HCT116 (cell line): ENCODE measurements around the gene KRTAP17-1. TPM values are rescaled to one million over a fixed set of nuclear protein-coding genes. Genes with fewer than 3 reads are reported as not detected.
A peak's percentile ranks its signal among the peaks of the same experiment; 100 is the strongest.

ENCODE experiments used
- ATAC-seq: fragments of 200-7000 bp; cut with Tn5 transposase; 2 replicates; pipeline ENCODE4 v1.9.1; 2020; ENCODE audit warnings: mild to moderate bottlenecking, moderate library complexity
- BruUV-seq: library from RNA; stranded (reverse); fragments of 400-500 nt; replicated peaks from 2 replicates; lab custom pipeline; 2021; lab: Mats Ljungman, UMichigan
- CTCF ChIA-PET: fragments of 300-600 bp; sonication (Branson Sonifier 250); formaldehyde crosslinking; loops from one replicate; lab custom pipeline; 2021; ENCODE audit warnings: antibody characterized with exemption; lab: Charles Lee
- POLR2A ChIA-PET: fragments of 300-600, 350-600 bp; sonication (Branson Sonifier 250); formaldehyde crosslinking; loops from one replicate; lab custom pipeline; 2021; ENCODE audit warnings: antibody characterized with exemption; lab: Charles Lee
- RAD21 ChIA-PET, 2 experiments: fragments of 300-600 bp; sonication (Branson Sonifier 250); formaldehyde crosslinking; loops; one replicate each; lab custom pipeline; 2023; ENCODE audit warnings: low total read pairs in 2 of 2; ENCODE audit not compliant: uncharacterized antibody in 2 of 2, unreplicated experiment in 2 of 2, low non-redundant PET in 1 of 2; lab: Charles Lee
- DNase-seq: peaks from one replicate; pipeline ENCODE4 v3.0.0-alpha.2; 2010; ENCODE audit warnings: low read depth, low spot score
- H2AFZ ChIP-seq: fragments of 200-600 bp; shearing (Covaris generic), sonication (generic); 2 replicates; pipeline ENCODE4 v1.6.1; 2017; ENCODE audit warnings: low read depth, mixed run types, mixed read lengths, antibody characterized with exemption, low read length; ENCODE audit not compliant: poor library complexity, severe bottlenecking
- H3K27ac ChIP-seq: 2 replicates; pipeline ENCODE4 v1.5.1; 2012; ENCODE audit warnings: low read depth, low read length
- H3K27me3 ChIP-seq: fragments of 200-600 bp; sonication (generic); 2 replicates; pipeline ENCODE4 v1.6.1; 2016; ENCODE audit warnings: mixed run types, low read length, mixed read lengths; ENCODE audit not compliant: insufficient read depth
- H3K36me3 ChIP-seq, 2 experiments: fragments of 200-500 bp in 1 of 2; fragments of 200-600 bp in 1 of 2; sonication (Bioruptor generic) in 1 of 2; sonication (generic) in 1 of 2; 2 replicates each; pipeline versions ENCODE4 v1.5.1 to v1.6.1; 2014 to 2016; ENCODE audit warnings: low read length in 2 of 2, inconsistent platforms in 1 of 2, mixed read lengths in 1 of 2, mixed run types in 1 of 2; ENCODE audit not compliant: insufficient read depth in 2 of 2, control insufficient read depth in 1 of 2
- H3K4me1 ChIP-seq, 2 experiments: fragments of 200-600 bp in 1 of 2; sonication (generic) in 1 of 2; 2 replicates each; pipeline versions ENCODE4 v1.5.1 to v1.6.1; 2012 to 2017; ENCODE audit warnings: low read length in 2 of 2, inconsistent platforms in 1 of 2, mild to moderate bottlenecking in 1 of 2, mixed read lengths in 1 of 2, mixed run types in 1 of 2, moderate library complexity in 1 of 2; ENCODE audit not compliant: insufficient read depth in 2 of 2, control insufficient read depth in 1 of 2
- H3K4me2 ChIP-seq: fragments of 200-600 bp; sonication (generic); 2 replicates; pipeline ENCODE4 v1.6.1; 2017; ENCODE audit warnings: mixed run types, low read length, mixed read lengths
- H3K4me3 ChIP-seq, 2 experiments: fragments of 200-600 bp in 1 of 2; sonication (generic) in 1 of 2; replicated peaks in 1 of 2; 2 replicates each; pipeline ENCODE4 v1.5.1; 2011 to 2016; ENCODE audit warnings: low read length in 2 of 2, control low read depth in 1 of 2, low read depth in 1 of 2, mild to moderate bottlenecking in 1 of 2, mixed read lengths in 1 of 2, mixed run types in 1 of 2
- H3K79me2 ChIP-seq: fragments of 200-600 bp; sonication (generic); 2 replicates; pipeline ENCODE4 v1.6.1; 2017; ENCODE audit warnings: mild to moderate bottlenecking, mixed run types, low read length, moderate library complexity, mixed read lengths; ENCODE audit not compliant: insufficient read depth
- H3K9ac ChIP-seq: fragments of 200-600 bp; sonication (generic); 2 replicates; pipeline ENCODE4 v1.6.1; 2016; ENCODE audit warnings: low read length, mixed read lengths
- H3K9me2 ChIP-seq: fragments of 200-600 bp; sonication (generic), shearing (Covaris generic); 2 replicates; pipeline ENCODE4 v1.6.1; 2017; ENCODE audit warnings: mixed run types, mild to moderate bottlenecking, moderate library complexity; ENCODE audit not compliant: insufficient read depth
- H3K9me3 ChIP-seq, 2 experiments: fragments of 200-500 bp in 1 of 2; fragments of 200-600 bp in 1 of 2; sonication (Bioruptor generic) in 1 of 2; sonication (generic) in 1 of 2; 2 replicates each; pipeline ENCODE4 v1.6.1; 2014 to 2017; ENCODE audit warnings: low read length in 2 of 2, mixed read lengths in 2 of 2, inconsistent platforms in 1 of 2, low read depth in 1 of 2, mild to moderate bottlenecking in 1 of 2, mixed run types in 1 of 2, moderate library complexity in 1 of 2; ENCODE audit not compliant: control insufficient read depth in 1 of 2, insufficient read depth in 1 of 2
- H4K20me1 ChIP-seq: fragments of 200-600 bp; sonication (generic), shearing (Covaris generic); 2 replicates; pipeline ENCODE4 v1.6.1; 2017; ENCODE audit warnings: mixed run types, mild to moderate bottlenecking, moderate library complexity; ENCODE audit not compliant: insufficient read depth
- CBX3 ChIP-seq: IDR thresholded peaks from 2 replicates; pipeline ENCODE4 v1.6.1; 2012; ENCODE audit warnings: low read depth
- ELF1 ChIP-seq: IDR thresholded peaks from 2 replicates; pipeline ENCODE4 v1.6.1; 2012; ENCODE audit warnings: low read depth, borderline replicate concordance
- FOSL1 ChIP-seq: IDR thresholded peaks from 2 replicates; pipeline ENCODE4 v1.6.1; 2012; ENCODE audit warnings: low read depth
- RAD21 ChIP-seq: IDR thresholded peaks from 2 replicates; pipeline ENCODE4 v1.6.1; 2012; ENCODE audit warnings: low read depth, mild to moderate bottlenecking
- SP1 ChIP-seq: IDR thresholded peaks from 2 replicates; pipeline ENCODE4 v1.6.1; 2012; ENCODE audit warnings: low read depth
- TCF7L2 ChIP-seq: IDR thresholded peaks from 2 replicates; pipeline ENCODE4 v1.7.0; 2011; ENCODE audit warnings: borderline replicate concordance, inconsistent platforms; ENCODE audit not compliant: insufficient read depth, insufficient read length; ENCODE audit errors: extremely low read depth
- ZFX ChIP-seq: fragments of 450-650 bp; IDR thresholded peaks from 2 replicates; pipeline ENCODE4 v1.6.1; 2017
- intact Hi-C: fragments of 100-400 bp; cut with micrococcal nuclease; formaldehyde crosslinking; loops from 2 replicates; pipeline ENCODE4 v1.10.0; 2022
- total RNA-seq: library from RNA; stranded (reverse); gene quantifications from one replicate; pipeline ENCODE4 v1.2.1, GENCODE V29; 2021; ENCODE audit not compliant: unreplicated experiment
- TF ChIP-seq, protein P1 (sequence below), 3 experiments: fragments of 200-600 bp in 1 of 3; sonication (generic) in 1 of 3; IDR thresholded peaks in 2 of 3; conservative IDR thresholded peaks in 1 of 3; 2 replicates each; pipeline ENCODE4 v1.5.1; 2012 to 2017; ENCODE audit warnings: low read depth in 2 of 3, low read length in 2 of 3, antibody characterized with exemption in 1 of 3, borderline replicate concordance in 1 of 3, control low read depth in 1 of 3, mild to moderate bottlenecking in 1 of 3, mixed read lengths in 1 of 3, mixed run types in 1 of 3, moderate library complexity in 1 of 3; ENCODE audit not compliant: insufficient read depth in 1 of 3

KRTAP17-1 gene
- total RNA-seq, 1 experiment from 2014 or later = not detected

GRCh38 chr17:41322903-41323895 is 7.7 kb upstream of the KRTAP17-1 start:
- no peak overlapping the region for H3K9ac ChIP-seq
- CTCF ChIA-PET = interaction anchor here (0.5 to 2.9 kb wide), 17 partner anchors 9 to 707 kb away, joined by 3 to 15 read pairs (median 5); no protein-coding TSS in a partner anchor

DNA sequence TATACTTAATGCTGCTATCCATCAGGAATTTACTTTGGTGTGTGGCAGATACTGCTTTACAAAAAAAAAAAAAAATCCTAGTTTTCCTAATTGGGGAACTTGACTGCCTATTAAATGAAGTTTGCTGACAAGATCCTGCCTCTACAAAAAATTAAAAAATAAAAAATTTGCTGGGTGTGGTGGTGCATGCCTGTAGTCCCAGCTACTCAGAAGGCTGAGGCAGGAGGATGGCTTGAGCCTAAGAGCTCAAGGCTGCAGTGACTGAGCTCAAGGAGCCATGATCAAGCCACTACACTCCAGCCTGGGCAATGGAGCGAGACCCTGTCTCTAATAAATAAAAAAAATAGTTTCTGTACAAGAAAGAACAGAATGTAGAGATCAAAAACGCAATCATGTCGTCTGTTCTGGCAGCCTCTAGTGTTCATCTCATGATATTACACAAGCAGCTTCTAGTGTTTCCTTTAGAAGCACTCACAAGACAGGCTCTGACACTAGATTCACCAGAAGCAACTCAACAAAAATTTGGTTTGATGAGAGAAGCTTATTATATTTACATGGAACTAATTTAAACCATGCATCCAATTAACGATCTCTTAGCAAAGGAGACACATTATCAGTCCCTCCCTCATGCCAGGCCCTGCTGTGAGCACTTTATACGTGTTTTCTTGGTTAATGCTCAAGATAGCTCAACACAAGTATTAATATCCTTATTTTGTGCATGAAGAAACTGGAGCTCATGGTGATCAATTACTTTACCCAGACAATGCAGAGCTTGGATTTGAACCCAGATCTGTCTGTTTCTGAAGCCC is 6.8 kb upstream of the KRTAP17-1 start:
- peak; percentile 35 for DNase-seq
- Histone ChIP-seq H3K9me3 (peaks cover 4 to 25% of the 10 kb centered on the region in 2 experiments; a peak in 1 of 4 replicates), H3K36me3 (peaks cover 0 to 7% of the 10 kb centered on the region in 2 experiments; a peak in 1 of 4 replicates), H3K4me1 (peaks cover 5 to 18% of the 10 kb centered on the region in 2 experiments; a peak in 3 of 4 replicates), H3K4me3 (no peak overlapping the region), H2AFZ (no peak overlapping the region), H3K79me2 (no peaks in the 10 kb centered on the region), H3K9me2 (no peaks in the 10 kb centered on the region), H3K27me3 (no peaks in the 10 kb centered on the region), H3K4me2 (no peak overlapping the region), H4K20me1 (no peaks in the 10 kb centered on the region), H3K27ac (peak overlapping the region; percentile 35), H3K9ac (no peak overlapping the region)
- ChIA-PET RAD21 (no interaction called here), CTCF (interaction anchor here (0.5 to 2.9 kb wide), 19 partner anchors 8 to 706 kb away, joined by 3 to 15 read pairs (median 4); no protein-coding TSS in a partner anchor), POLR2A (interaction anchor here (0.6 to 0.8 kb wide), 2 partner anchors 372 to 413 kb away, joined by 3 read pairs; no protein-coding TSS in a partner anchor)
- BruUV-seq = no TSS peak
- intact Hi-C loops = loop anchor here (1.0 to 10.0 kb wide), 4 partner anchors 225 to 697 kb away; no protein-coding TSS in a partner anchor
- peak; percentile 46 for ATAC-seq
- TF ChIP-seq TCF7L2 (peak; percentile 43), ZFX (no peak), RAD21 (peak; percentile 82), CBX3 (0 out of 2 replicates have a peak, but pooled peaks have one; percentile 49)
- TF ChIP-seq, protein P1, sequence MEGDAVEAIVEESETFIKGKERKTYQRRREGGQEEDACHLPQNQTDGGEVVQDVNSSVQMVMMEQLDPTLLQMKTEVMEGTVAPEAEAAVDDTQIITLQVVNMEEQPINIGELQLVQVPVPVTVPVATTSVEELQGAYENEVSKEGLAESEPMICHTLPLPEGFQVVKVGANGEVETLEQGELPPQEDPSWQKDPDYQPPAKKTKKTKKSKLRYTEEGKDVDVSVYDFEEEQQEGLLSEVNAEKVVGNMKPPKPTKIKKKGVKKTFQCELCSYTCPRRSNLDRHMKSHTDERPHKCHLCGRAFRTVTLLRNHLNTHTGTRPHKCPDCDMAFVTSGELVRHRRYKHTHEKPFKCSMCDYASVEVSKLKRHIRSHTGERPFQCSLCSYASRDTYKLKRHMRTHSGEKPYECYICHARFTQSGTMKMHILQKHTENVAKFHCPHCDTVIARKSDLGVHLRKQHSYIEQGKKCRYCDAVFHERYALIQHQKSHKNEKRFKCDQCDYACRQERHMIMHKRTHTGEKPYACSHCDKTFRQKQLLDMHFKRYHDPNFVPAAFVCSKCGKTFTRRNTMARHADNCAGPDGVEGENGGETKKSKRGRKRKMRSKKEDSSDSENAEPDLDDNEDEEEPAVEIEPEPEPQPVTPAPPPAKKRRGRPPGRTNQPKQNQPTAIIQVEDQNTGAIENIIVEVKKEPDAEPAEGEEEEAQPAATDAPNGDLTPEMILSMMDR (IDR thresholded peaks at IDR 0.05 in 2 of 3, conservative IDR thresholded peaks at IDR 0.05 in 1 of 3; ENCODE audit: borderline replicate concordance in 1 of 3, insufficient read depth in 1 of 3, low read depth in 2 of 3, low read length in 2 of 3) = peak; percentile 52 to 67 (median 61); a peak in 5 of 6 replicates

More at GRCh38 chr17:41322903-41323895, 7.7 kb upstream of the KRTAP17-1 start:
- Histone ChIP-seq H3K4me3 (no peak overlapping the region), H4K20me1 (no peaks in the 10 kb centered on the region), H3K4me2 (0 out of 2 replicates have a peak overlapping the region, but pooled peaks have one; percentile 43), H3K9me3 (peaks cover 4 to 22% of the 10 kb centered on the region in 2 experiments; a peak in 1 of 4 replicates), H2AFZ (no peak overlapping the region), H3K9me2 (no peaks in the 10 kb centered on the region), H3K79me2 (no peaks in the 10 kb centered on the region), H3K27ac (peak overlapping the region; percentile 35), H3K36me3 (peaks cover 0 to 7% of the 10 kb centered on the region in 2 experiments; a peak in 1 of 4 replicates), H3K4me1 (peaks cover 5 to 18% of the 10 kb centered on the region in 2 experiments; a peak in 3 of 4 replicates), H3K27me3 (no peaks in the 10 kb centered on the region)
- BruUV-seq = no TSS peak
- RAD21 ChIA-PET = no interaction called here
- intact Hi-C loops = loop anchor here (1.0 to 10.0 kb wide), 4 partner anchors 224 to 698 kb away; no protein-coding TSS in a partner anchor
- DNase-seq (no peak), ATAC-seq (no peak)
- POLR2A ChIA-PET = no interaction called here
- no peak for TF ChIP-seq FOSL1
- no peak for TF ChIP-seq SP1
- TF ChIP-seq ELF1 = no peak
- TF ChIP-seq ZFX = no peak
- TF ChIP-seq TCF7L2 = no peak
